Measurements from ENCODE around the gene CMTM4.
A peak's percentile ranks its signal among the peaks of the same experiment; 100 is the strongest.
"Not testable (repeated sequence)": the region's sequence is repeated elsewhere in the genome, so short reads cannot be mapped to it uniquely, and the experiment has no call there.

Gene CMTM4

GRCh38 chr16:66592241-66592640 lies 104.3 kb downstream of the CMTM4 start:
- DNase-seq (ENCODE audit: low read depth) = no peak

- no peak for DNase-seq (ENCODE audit: low read depth)
Measured at GRCh38 chr16:66591018-66591417, 105.5 kb downstream of the CMTM4 start.

- DNase-seq (ENCODE audit: low read depth) = no peak
Measured at GRCh38 chr16:66590322-66590721, 106.2 kb downstream of the CMTM4 start.

DNA sequence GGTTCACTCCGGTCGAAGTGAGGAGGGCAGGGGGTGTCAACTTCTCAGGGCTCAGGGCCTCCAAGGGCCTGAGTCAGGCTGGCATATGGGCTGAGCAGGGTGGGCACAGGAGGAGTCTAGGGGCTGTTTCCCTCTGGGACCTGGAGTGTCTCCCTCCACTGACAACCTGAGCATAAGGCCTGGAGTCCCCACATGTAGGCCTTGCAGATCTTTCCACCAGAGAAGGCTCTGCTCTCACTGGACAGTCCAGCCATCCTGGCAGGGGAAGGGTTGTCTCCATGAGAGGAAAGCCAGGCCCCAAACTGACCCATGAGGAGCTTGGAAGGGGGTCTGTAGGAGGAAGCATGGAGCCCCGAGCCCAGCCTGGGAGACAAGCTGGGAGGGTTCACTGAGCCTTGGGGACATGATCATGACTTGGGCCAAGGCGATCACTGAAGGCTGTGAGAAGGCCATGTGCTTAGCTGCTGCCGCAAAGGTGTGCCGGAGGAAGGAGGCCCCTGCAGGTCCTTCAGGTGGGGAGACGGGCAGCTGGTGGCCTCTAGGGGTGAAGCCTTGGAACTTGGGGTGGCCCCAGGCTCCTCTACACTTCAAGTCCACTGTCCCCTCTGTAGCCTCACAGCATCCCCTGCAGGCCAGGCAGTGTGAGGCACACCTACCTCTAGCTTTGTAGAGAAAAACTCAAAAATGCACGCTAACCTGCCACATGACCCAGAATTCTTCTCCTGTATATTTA lies 107.4 kb downstream of the CMTM4 start:
- DNase-seq (ENCODE audit: low read depth) = peak; percentile 34

- no peak for DNase-seq (ENCODE audit: low read depth)
Measured at GRCh38 chr16:66587881-66588600, 108.5 kb downstream of the CMTM4 start.

DNA sequence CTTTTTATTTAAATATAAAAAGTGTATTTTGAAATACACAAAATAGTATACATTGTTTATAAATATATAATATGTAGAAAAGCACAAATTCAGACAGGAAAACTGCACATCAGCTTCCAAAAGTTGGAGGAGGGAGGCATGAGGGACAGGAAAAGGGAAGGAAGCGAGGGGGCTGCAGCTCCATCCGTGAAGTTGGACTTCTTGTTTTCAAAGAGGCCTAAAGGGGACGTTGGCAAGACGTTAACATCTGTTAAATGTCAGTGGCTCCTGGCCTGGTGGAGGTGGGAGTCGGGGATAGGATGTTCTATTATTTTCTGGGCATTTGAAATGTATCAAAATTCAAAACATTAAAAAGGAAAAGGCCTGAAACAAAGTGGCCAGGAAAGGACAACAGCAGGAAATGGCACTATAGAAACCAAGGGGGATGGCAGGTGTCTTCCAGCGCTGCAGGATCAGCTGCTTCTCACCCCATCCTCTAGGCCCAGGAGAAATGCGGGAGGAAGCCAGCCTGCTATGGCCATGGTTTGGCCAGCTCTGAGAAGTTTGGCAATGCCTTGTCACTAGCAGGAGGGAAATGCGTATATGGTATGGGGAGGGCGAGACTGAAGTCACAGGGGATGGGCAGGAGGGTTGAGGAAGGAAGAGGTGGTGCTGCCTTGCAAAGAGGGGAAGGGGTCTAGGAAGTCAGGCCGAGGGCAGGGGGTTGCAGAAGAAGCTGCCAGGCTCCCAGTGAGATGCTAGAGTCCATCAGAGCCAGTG lies 110.9 kb downstream of the CMTM4 start:
- DNase-seq (ENCODE audit: low read depth) = no peak

DNA sequence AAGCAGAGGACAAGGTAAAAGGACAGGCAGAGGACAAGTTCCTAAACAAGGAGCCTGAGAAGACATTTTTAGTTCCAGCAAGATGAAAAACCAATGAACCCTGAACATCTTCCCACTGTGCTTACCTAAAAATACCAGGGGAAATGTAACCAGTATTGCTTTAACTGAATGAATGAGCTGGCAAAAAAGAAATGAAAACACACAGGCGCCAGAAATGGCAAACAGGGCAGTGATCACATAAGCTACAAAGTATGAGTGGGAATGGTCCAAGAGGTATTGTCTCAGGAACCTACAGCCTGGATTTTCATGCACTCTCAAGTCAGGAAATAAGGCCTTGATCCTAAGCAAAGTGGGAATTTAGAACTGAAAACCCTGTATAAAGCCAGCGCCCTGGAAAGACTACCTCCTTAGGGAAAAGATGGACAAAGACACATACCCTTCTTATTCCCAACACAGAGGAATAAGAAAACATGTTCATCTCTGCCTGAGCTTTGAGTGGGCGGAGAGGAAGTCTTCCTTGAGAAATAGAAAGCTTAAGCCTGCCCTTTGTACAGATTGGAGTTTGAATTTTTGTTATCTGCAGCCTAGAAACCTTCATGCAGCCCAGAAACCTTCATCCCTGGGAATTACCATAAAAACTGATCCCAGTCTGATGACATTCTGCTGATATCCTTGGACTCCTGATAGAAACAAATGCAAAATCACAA lies 115.1 kb downstream of the CMTM4 start:
- DNase-seq (ENCODE audit: low read depth) = no peak

- no peak for DNase-seq (ENCODE audit: low read depth)
Measured at GRCh38 chr16:66580605-66581209, 115.8 kb downstream of the CMTM4 start.

- DNase-seq (ENCODE audit: low read depth) = peak; percentile 10
Measured at GRCh38 chr16:66578651-66579531, 117.7 kb downstream of the CMTM4 start, which contains the start of gene CMTM2. Gene CMTM2 (plus strand): TSS chr16:66579463. CDS start chr16:66579608, 145 bp downstream.

DNA sequence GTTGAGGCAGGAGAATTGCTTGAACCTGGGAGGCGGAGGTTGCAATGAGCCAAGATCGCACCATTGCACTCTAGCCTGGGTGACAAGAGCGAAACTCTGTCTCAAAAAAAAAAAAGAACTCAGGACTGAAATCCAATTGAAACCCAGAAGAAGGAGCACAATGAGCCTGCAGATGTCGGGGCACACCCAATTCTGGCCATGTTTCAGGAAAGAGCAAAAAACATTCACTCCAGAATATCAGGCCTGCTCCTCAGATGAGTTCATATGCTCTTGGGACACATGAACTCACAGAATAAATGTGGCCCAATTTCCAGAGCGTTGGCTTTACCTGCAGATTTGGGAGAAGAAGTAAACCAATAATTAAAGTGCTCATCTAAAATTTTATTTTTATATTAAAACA lies 120.2 kb downstream of the CMTM4 start:
- DNase-seq (ENCODE audit: low read depth) = no peak

DNA sequence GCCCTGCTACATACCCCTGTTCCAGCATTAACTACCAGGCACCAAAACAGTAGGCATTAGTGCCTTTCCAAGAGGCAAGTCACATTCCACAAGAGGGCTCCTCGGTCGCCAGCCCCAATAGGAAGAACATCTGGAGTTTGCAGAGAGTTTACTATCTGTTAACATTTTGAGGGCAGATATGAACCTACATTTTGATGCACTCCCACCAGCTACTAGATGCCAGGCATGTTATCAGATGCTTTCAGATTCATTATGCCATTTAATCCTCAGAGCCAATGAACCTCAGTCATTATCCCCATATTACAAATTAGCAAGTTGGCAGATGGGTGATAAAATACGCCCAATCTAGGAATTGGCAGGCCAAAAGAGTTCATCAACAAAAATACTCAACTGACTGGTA lies 121.5 kb downstream of the CMTM4 start:
- no peak for DNase-seq (ENCODE audit: low read depth)

GRCh38 chr16:66574531-66574930 lies 122.0 kb downstream of the CMTM4 start:
- DNase-seq (ENCODE audit: low read depth) = no peak

GRCh38 chr16:66574081-66574480 lies 122.5 kb downstream of the CMTM4 start:
- no peak for DNase-seq (ENCODE audit: low read depth)

- no peak for DNase-seq (ENCODE audit: low read depth)
Measured at GRCh38 chr16:66572356-66572755, 124.2 kb downstream of the CMTM4 start.

DNA sequence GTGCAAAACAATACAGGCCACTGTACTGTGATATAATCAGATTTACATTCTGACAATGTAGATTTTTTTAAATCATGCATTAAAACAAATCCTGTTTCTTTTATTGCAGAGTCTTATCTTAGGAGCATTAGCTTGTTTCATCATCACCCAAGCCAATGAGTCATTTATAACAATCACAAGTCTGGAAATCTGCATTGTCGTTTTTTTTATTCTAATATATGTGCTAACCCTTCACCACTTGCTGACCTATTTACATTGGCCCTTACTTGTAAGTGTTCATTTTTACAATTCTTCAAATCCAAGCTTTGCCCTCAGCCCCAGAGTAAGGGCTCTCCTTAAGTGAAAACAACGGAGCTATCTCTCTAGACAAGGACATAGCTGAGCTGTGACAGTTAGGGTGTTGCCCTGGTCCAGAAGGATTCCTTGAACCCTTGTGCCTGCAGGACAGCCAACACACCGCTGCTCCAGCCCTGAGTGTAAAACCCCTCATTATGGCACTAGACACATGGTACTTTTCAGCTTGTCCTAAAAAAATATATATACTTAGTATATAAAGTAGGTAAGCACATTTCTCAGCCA lies 126.6 kb downstream of the CMTM4 start:
- no peak for DNase-seq (ENCODE audit: low read depth)

DNA sequence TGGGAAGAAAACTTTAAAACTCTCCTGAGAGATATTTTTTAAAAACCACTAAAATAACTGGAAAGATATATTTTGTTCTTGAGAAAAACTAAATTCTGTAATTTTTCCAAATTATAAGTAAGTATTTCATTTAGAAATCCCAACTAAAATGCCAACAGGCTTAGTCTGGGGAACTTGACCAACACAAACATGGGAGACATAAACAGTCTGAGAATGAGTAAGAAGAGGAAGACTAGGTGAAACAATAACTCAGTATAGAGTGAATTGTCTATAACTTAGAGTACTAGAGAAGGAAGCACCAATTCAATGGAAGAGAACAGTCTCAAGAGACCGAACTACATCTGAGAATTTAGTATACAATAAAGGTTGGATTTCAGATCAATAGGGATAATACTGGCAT lies 127.4 kb downstream of the CMTM4 start:
- no peak for DNase-seq (ENCODE audit: low read depth)

DNA sequence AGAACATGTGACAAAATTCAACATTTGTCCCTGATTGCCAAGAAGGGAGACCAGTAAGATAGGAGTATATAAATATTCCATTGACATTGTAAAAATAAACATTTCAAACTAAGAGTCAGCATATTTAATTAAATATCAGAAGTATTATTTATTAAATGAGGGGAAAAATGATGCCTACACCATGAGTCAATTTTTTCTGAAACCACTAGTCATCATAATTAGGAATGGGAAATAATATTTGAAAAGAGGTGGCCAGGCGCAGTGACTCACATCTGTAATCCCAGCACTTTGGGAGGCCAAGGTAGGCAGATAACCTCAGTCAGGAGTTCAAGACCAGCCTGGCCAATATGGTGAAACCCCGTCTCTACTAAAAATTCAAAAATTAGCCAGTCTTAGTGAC lies 128.2 kb downstream of the CMTM4 start:
- DNase-seq (ENCODE audit: low read depth) = no peak

- DNase-seq (ENCODE audit: low read depth) = not testable (repeated sequence)
Measured at GRCh38 chr16:66567270-66567669, 129.3 kb downstream of the CMTM4 start.

DNA sequence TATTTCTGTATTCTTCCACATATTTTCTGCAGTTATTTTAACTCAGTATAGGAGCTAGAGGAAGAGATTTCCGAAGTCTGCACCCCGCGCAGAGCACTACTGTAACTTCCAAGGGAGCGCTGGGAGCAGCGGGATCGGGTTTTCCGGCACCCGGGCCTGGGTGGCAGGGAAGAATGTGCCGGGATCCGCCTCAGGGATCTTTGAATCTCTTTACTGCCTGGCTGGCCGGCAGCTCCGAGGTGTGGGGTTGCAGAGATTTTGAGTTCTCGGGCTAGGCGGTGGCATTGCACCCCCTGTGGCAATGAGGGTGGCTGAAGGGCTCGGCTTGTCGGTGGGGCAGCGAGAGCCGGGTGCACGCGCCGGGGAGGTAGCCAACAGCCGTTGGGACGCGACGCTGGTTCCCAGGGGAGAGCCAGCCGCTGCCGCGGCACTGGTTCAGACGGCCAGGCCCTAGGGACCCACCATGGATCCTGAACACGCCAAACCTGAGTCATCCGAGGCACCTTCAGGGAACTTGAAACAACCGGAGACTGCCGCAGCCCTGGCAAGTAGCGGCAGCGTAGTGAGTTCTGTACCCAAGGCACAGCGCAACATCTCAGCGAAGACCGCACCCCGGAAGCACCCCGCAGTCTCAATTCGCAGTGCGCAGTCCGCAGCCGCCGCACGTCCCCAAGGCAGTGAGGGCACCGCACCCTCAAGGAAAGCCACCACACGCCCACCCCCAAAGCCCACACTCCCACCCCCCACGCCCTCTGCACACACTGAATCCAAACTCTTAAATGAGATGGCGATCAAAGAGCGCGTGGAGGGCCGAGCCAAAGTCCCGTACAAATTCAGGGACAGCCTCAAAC lies 130.3 kb downstream of the CMTM4 start, which contains the start of gene CMTM1:
Gene CMTM1 (plus strand): TSS at position 389 of the 851 bp plus-strand sequence. CDS start 75 bp downstream, at position 464.
- DNase-seq (ENCODE audit: low read depth) = no peak

Measured in stimulated activated CD8-positive, alpha-beta memory T cell treated with anti-CD3 and anti-CD28 coated beads, Interleukin-4, amount 100 ng/mL, for 24 hours (primary cell).